GM12874 (cell line): ENCODE measurements around the gene APCDD1L.

Experiments used
- CTCF ChIP-seq: IDR thresholded peaks from 2 replicates; pipeline ENCODE4 v1.5.1; 2011; ENCODE audit warnings: low read depth, mild to moderate bottlenecking, control low read depth, low read length, moderate library complexity; ENCODE audit not compliant: insufficient read depth

APCDD1L gene

GRCh38 chr20:58526411-58526810, 11.2 kb upstream of the APCDD1L start:
- no peak for TF ChIP-seq CTCF

DNA sequence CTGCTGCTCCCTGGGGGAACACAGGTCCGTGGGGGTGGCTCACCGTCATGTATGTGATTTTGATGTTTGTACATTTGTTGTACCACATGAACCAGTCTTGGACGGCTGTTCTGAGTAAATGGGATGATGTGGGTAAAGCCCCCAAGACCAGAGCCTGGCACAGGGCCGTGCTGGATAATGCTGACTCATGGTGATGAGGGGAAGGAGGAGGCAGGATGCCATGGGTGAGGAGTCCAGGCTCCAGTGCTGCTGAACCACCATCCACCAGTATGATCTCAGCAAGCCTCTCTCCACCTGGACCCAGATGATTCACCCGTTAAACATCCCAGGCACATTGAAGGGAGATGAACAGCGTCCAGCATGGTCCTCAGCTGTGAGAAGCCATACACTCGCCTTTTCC, 9.6 kb upstream of the APCDD1L start:
- TF ChIP-seq CTCF = no peak

DNA sequence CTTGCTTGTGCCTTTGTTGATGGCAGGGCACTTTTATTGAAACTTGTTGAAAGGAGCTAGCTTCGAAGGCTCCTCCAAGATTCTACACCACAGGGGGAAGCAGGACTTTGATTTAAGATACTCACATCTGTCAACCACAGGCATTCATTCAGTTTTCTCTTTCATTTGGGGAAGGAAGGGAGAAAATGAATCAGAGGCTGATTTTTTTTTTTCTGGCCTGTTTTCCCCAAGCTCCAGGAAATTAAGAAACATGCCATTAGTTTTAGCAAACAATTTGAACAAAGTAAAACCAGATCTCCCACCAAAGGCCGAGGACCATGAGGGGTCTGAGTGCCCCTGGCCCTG, 8.7 kb upstream of the APCDD1L start:
- TF ChIP-seq CTCF = no peak

DNA sequence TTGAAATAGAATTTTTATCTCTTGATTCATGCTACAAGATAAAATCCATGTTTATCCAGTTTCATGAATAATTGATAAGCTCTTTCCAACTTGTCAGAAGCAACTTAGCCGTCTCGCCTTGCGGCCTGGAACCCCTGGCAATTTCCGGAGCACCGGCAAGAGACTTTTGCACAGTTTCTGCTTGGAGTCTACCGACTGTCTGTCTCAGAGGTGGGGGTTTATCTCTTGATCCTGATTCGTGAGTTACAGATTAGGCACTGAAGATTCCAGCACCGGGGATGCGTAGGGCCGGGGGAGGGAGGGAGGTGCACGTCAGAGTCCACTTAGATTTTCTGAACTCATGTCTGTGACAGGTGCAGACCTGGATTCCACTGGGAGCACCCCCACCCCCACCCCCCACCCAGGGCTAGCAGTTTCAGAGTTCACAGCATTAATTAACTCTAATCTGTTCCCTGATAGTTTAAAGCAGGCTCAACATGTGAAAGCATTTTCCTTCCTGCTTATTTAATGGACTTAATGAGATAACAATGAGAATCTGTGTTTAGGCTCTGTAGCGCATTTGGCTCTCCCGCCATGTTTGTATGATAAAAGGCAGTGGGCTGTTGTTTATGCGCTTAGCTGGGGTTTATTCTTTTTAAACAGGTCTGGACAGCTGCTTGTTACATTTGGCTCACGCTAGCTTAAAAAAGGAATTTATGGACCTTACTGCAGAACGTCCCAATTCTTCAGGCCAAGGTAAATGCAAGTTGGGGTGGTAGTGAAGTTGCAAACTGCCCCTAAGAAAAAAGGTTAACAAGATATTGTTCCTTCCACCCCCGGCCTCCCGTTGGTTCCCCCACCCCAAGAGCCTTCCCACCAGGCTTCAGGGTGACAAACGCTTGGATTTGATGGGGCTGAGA, 8.1 kb upstream of the APCDD1L start:
- no peak for TF ChIP-seq CTCF

GRCh38 chr20:58522666-58523065, 7.5 kb upstream of the APCDD1L start:
- TF ChIP-seq CTCF = no peak

DNA sequence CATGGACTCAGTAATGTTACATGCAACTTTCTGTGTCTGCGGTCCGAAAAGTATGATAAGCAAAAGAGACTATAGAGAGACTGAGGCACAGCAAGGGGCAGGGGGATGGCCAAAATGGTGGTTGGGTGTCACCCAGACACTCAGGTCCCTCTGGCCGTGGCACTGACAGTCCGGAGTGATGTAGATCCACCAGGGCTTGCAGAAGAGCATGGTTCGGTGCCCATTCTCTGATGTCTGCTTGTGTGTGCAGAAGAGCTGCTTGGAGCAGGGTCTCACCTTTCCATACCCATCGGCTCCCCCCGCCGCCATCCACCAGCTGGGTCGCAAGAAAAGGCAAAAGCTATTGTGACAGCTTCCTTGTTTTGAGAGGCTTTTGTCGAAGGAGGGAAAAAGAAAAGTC, 6.6 kb upstream of the APCDD1L start:
- no peak for TF ChIP-seq CTCF

DNA sequence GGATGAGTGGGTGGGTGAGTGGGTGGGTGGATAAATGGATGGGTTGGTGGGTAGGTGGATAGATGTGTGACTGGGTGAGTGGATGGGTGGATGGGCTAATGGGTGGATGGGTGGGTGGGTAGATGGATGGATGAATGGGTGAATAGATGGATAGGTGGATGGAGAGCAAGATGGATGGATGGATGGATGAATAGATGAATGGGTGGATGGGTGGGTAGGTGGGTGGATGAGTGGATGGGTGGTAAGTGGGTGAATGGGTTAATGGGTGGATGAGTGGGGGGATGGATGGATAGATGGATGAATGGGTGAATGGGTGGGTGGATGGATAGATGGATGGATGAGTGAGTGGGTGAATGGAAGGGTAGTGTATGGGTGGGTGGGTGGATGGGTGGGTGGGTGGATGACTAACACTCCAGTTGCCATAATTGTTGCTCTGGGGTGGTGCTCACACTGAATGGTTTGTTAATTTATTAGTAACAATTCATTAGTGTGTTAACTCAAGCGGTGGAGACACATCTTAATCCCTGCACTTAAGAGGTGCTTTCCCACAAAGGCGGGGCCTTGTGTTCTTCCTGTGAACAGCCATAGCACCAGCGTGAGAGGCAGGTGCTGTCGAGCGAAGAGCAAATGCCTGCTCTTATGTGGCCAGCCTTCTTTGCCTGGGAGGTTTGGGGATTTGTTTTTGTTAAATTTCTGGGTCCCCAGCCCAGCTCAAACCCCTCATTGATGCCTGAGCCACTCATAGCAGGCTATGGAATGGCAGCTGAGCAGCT, 4.9 kb upstream of the APCDD1L start:
- TF ChIP-seq CTCF = no peak
